SK-N-SH (cell line): ENCODE measurements around the gene RHOXF2. TPM values are rescaled to one million over a fixed set of nuclear protein-coding genes. Genes with fewer than 3 reads are reported as not detected.
A peak's percentile ranks its signal among the peaks of the same experiment; 100 is the strongest.
"Not testable (repeated sequence)": the region's sequence is repeated elsewhere in the genome, so short reads cannot be mapped to it uniquely, and the experiment has no call there.

Source experiments
- CTCF ChIA-PET: fragments of 300-600, 350-600 bp; formaldehyde crosslinking; extraction: SDS; loops from one replicate; lab custom pipeline; 2021; lab: Yijun Ruan, JAX
- POLR2A ChIA-PET: fragments of 350-600 bp; sonication (Branson Sonifier 250); formaldehyde crosslinking; extraction: SDS; loops from one replicate; lab custom pipeline; 2020; ENCODE audit warnings: antibody characterized with exemption, inconsistent platforms; lab: Yijun Ruan, JAX
- DNase-seq: peaks from one replicate; pipeline ENCODE4 v3.0.0; 2012
- H2AFZ ChIP-seq: fragments of 200-600 bp; sonication (generic); 2 replicates; pipeline ENCODE4 v1.8.1; 2016; ENCODE audit warnings: antibody characterized with exemption, mild to moderate bottlenecking, low read depth
- H3F3A ChIP-seq: fragments of 200-600 bp; sonication (generic); replicated peaks from 2 replicates; pipeline ENCODE3; 2016; ENCODE audit warnings: antibody characterized with exemption, mild to moderate bottlenecking; ENCODE audit not compliant: insufficient read depth
- H3K27ac ChIP-seq, 2 experiments: fragments of 200-500 bp in 1 of 2; fragments of 200-600 bp in 1 of 2; sonication (Bioruptor generic) in 1 of 2; sonication (generic), shearing (Covaris generic) in 1 of 2; 2 replicates each; pipeline versions ENCODE4 v1.5.1 to v1.6.1; 2014 to 2016; ENCODE audit warnings: low read depth in 2 of 2, inconsistent platforms in 1 of 2, low read length in 1 of 2, mild to moderate bottlenecking in 1 of 2, mixed read lengths in 1 of 2
- H3K27me3 ChIP-seq: fragments of 200-600 bp; sonication (generic), shearing (Covaris generic); 2 replicates; pipeline ENCODE4 v1.6.1; 2016; ENCODE audit warnings: mixed run types; ENCODE audit not compliant: insufficient read depth
- H3K36me3 ChIP-seq, 2 experiments: fragments of 200-500 bp in 1 of 2; fragments of 200-600 bp in 1 of 2; sonication (Bioruptor generic) in 1 of 2; sonication (generic) in 1 of 2; replicated peaks in 1 of 2; 2 replicates each; pipeline versions ENCODE3 to v1.5.1; 2014 to 2016; ENCODE audit warnings: low read length in 1 of 2, mild to moderate bottlenecking in 1 of 2; ENCODE audit not compliant: insufficient read depth in 2 of 2, control insufficient read depth in 1 of 2
- H3K4me1 ChIP-seq, 2 experiments: fragments of 200-500 bp in 1 of 2; fragments of 200-600 bp in 1 of 2; sonication (Bioruptor generic) in 1 of 2; sonication (generic), shearing (Covaris generic) in 1 of 2; 2 replicates each; pipeline versions ENCODE4 v1.5.1 to v1.6.1; 2014 to 2016; ENCODE audit warnings: low read depth in 1 of 2, low read length in 1 of 2, mixed run types in 1 of 2; ENCODE audit not compliant: insufficient read depth in 2 of 2, control insufficient read depth in 1 of 2
- H3K4me2 ChIP-seq: fragments of 200-600 bp; sonication (generic), shearing (Covaris generic); 2 replicates; pipeline ENCODE4 v1.6.1; 2017; ENCODE audit warnings: mixed run types
- H3K4me3 ChIP-seq, 2 experiments: fragments of 200-500 bp in 1 of 2; fragments of 200-600 bp in 1 of 2; sonication (Bioruptor generic) in 1 of 2; sonication (generic), shearing (Covaris generic) in 1 of 2; 2 replicates each; pipeline versions ENCODE4 v1.5.1 to v1.8.1; 2014 to 2016; ENCODE audit warnings: low read depth in 2 of 2, inconsistent platforms in 1 of 2, low read length in 1 of 2, mild to moderate bottlenecking in 1 of 2, mixed read lengths in 1 of 2, moderate library complexity in 1 of 2
- H3K79me2 ChIP-seq: fragments of 200-600 bp; sonication (generic); 2 replicates; pipeline ENCODE4 v1.8.1; 2017; ENCODE audit warnings: mild to moderate bottlenecking; ENCODE audit not compliant: insufficient read depth
- H3K9ac ChIP-seq: fragments of 200-600 bp; sonication (generic); 2 replicates; pipeline ENCODE4 v1.6.1; 2017; ENCODE audit warnings: mixed run types
- H3K9me2 ChIP-seq: fragments of 200-600 bp; sonication (generic); 2 replicates; pipeline ENCODE4 v1.6.1; 2017; ENCODE audit warnings: mixed run types
- H3K9me3 ChIP-seq: fragments of 200-600 bp; sonication (generic); 2 replicates; pipeline ENCODE4 v1.6.1; 2017; ENCODE audit warnings: mixed run types, mild to moderate bottlenecking, moderate library complexity
- H4K20me1 ChIP-seq: fragments of 200-600 bp; sonication (generic); 2 replicates; pipeline ENCODE4 v1.6.1; 2017; ENCODE audit warnings: mild to moderate bottlenecking, mixed run types; ENCODE audit not compliant: insufficient read depth
- ELF1 ChIP-seq: IDR thresholded peaks from 2 replicates; pipeline ENCODE4 v1.4.0; 2012
- EZH2phosphoT487 ChIP-seq: fragments of 200-600 bp; sonication (generic); IDR thresholded peaks from 2 replicates; pipeline ENCODE4 v1.6.1; 2017; ENCODE audit warnings: low read depth, mixed run types, mild to moderate bottlenecking, antibody characterized with exemption, moderate library complexity, borderline replicate concordance
- FOXM1 ChIP-seq: IDR thresholded peaks from 2 replicates; pipeline ENCODE4 v1.4.0; 2012; ENCODE audit warnings: low read depth, mild to moderate bottlenecking
- GATA2 ChIP-seq: sonication (generic); formaldehyde crosslinking; IDR thresholded peaks from 2 replicates; pipeline ENCODE4 v1.5.0; 2020; ENCODE audit warnings: mild to moderate bottlenecking, missing genetic modification reagents
- JUND ChIP-seq: IDR thresholded peaks from 2 replicates; pipeline ENCODE4 v1.4.0; 2012
- MAX ChIP-seq: IDR thresholded peaks from 2 replicates; pipeline ENCODE4 v1.4.0; 2012; ENCODE audit warnings: low read depth
- MEF2A ChIP-seq: IDR thresholded peaks from 2 replicates; pipeline ENCODE4 v1.4.0; 2012; ENCODE audit warnings: low read depth, borderline replicate concordance
- NFIC ChIP-seq: IDR thresholded peaks from 2 replicates; pipeline ENCODE4 v1.4.0; 2012; ENCODE audit warnings: borderline replicate concordance
- PBX3 ChIP-seq: IDR thresholded peaks from 2 replicates; pipeline ENCODE4; 2012
- RAD21 ChIP-seq: IDR thresholded peaks from 2 replicates; pipeline ENCODE4 v1.6.1; 2012; ENCODE audit warnings: mild to moderate bottlenecking, low read length
- RCOR1 ChIP-seq: fragments of 150-350 bp; IDR thresholded peaks from 2 replicates; pipeline ENCODE4 v1.6.1; 2017; ENCODE audit warnings: antibody characterized with exemption, low read length
- SIN3A ChIP-seq: IDR thresholded peaks from 2 replicates; pipeline ENCODE4 v1.6.1; 2012; ENCODE audit warnings: low read depth, mild to moderate bottlenecking, low read length, moderate library complexity, borderline replicate concordance
- SMC3 ChIP-seq: IDR thresholded peaks from 2 replicates; pipeline ENCODE4 v1.6.1; 2012; ENCODE audit warnings: low read depth, low read length, improper control_type of control experiment
- TCF12 ChIP-seq: IDR thresholded peaks from 2 replicates; pipeline ENCODE4 v1.4.0; 2012
- USF2 ChIP-seq: fragments of 150-350 bp; IDR thresholded peaks from 2 replicates; pipeline ENCODE4 v1.6.1; 2017; ENCODE audit warnings: antibody characterized with exemption, low read length, low read depth, borderline replicate concordance
- YY1 ChIP-seq: IDR thresholded peaks from 2 replicates; pipeline ENCODE4 v1.4.0; 2012; ENCODE audit warnings: low read depth, mild to moderate bottlenecking
- WGBS: methylation state at CpG from one replicate; pipeline ENCODE4 v1.1.6; 2017; ENCODE audit warnings: low lambda C conversion rate; 5-methylcytosine and 5-hydroxymethylcytosine counted together
- polyA plus RNA-seq, 3 experiments: library from polyadenylated mRNA; depleted of rRNA; stranded (reverse); fragments of >200 nt; gene quantifications; 2 replicates each; pipeline ENCODE4 v1.2.3, GENCODE V29; 2012

RHOXF2 gene
- polyA plus RNA-seq, 1 of the 3 experiments (the other 2 are of a cell fraction) = not detected

- H3K4me2 ChIP-seq = peak overlapping the region; percentile 46; the same call in 1 of the 2 replicates
- no peaks in the 10 kb centered on the region for H3K79me2 ChIP-seq
- H3F3A ChIP-seq = no peaks in the 10 kb centered on the region
- H3K9ac ChIP-seq = no peak overlapping the region
- H3K9me2 ChIP-seq = no peaks in the 10 kb centered on the region
- DNase-seq = no peak
- H3K36me3 ChIP-seq = no peaks in the 10 kb centered on the region
- H2AFZ ChIP-seq = no peak overlapping the region
- no peak overlapping the region for H3K27ac ChIP-seq
- no peaks in the 10 kb centered on the region for H4K20me1 ChIP-seq
- 71% methylated on average over 1 of the region's 3 CpGs for WGBS
- H3K27me3 ChIP-seq = peaks cover under 1% of the 10 kb centered on the region; the same call in 1 of the 2 replicates
- POLR2A ChIA-PET = no interaction called here
- no peaks in the 10 kb centered on the region for H3K9me3 ChIP-seq
- CTCF ChIA-PET = interaction anchor here (1.1 to 1.3 kb wide), 2 partner anchors 12 to 15 kb away, joined by 3 to 4 read pairs; no protein-coding TSS in a partner anchor
- no peaks in the 10 kb centered on the region for H3K4me1 ChIP-seq
- H3K4me3 ChIP-seq = peak overlapping the region in 1 of 2 experiments; percentile 32; a peak in 1 of 4 replicates
- TF ChIP-seq RCOR1 (no peak), GATA2 (no peak), SIN3A (no peak), ELF1 (no peak), FOXM1 (no peak), YY1 (no peak), PBX3 (no peak), EZH2phosphoT487 (no peak), RAD21 (no peak), SMC3 (no peak), JUND (no peak), TCF12 (no peak), MAX (no peak), USF2 (no peak), MEF2A (no peak), NFIC (no peak)
These were observed 33.0 kb upstream of the RHOXF2 start for GRCh38 chrX:120125444-120125843.

GRCh38 chrX:120128306-120128846 is 30.0 kb upstream of the RHOXF2 start:
- H4K20me1 ChIP-seq, H3K9me2 ChIP-seq, H3K9me3 ChIP-seq, H2AFZ ChIP-seq, H3K4me3 ChIP-seq, H3K36me3 ChIP-seq, POLR2A ChIA-PET, H3K79me2 ChIP-seq, DNase-seq, H3K27ac ChIP-seq, H3K27me3 ChIP-seq, H3K9ac ChIP-seq, H3K4me1 ChIP-seq, H3K4me2 ChIP-seq, H3F3A ChIP-seq, CTCF ChIA-PET: not testable (repeated sequence)
- WGBS = 38% methylated on average over 5 of the region's 5 CpGs
